IPS DF 6.9 (cell line): ENCODE results near the gene FOXO1.

Experiments
- DNase-seq: peaks from one replicate; pipeline ENCODE4 v3.0.0-alpha.2; 2013; ENCODE audit warnings: low read depth, low spot score
- H3K27ac ChIP-seq: one replicate; pipeline ENCODE4 v1.5.1; 2013; ENCODE audit warnings: low read length, control low read depth
- H3K27me3 ChIP-seq: 2 replicates; pipeline ENCODE4 v1.6.1; 2013; ENCODE audit warnings: mild to moderate bottlenecking, low read length; ENCODE audit not compliant: control insufficient read depth, insufficient read depth
- H3K36me3 ChIP-seq: 2 replicates; pipeline ENCODE4 v1.6.1; 2013; ENCODE audit warnings: low read length; ENCODE audit not compliant: control insufficient read depth, insufficient read depth
- H3K4me1 ChIP-seq: 2 replicates; pipeline ENCODE4 v1.6.1; 2013; ENCODE audit warnings: low read length; ENCODE audit not compliant: control insufficient read depth, insufficient read depth
- H3K4me3 ChIP-seq: 2 replicates; pipeline ENCODE4 v1.5.1; 2013; ENCODE audit warnings: mild to moderate bottlenecking, low read length
- H3K9me3 ChIP-seq: 2 replicates; pipeline ENCODE4 v1.6.1; 2013; ENCODE audit warnings: low read length, inconsistent platforms; ENCODE audit not compliant: control insufficient read depth, insufficient read depth
- WGBS: extraction: QIAGEN DNeasy Blood & Tissue Kit; methylation state at CpG from one replicate; pipeline ENCODE4 v1.1.7; 2013; ENCODE audit warnings: mixed read lengths, missing lambda C conversion rate; ENCODE audit not compliant: insufficient read length, insufficient coverage; 5-methylcytosine and 5-hydroxymethylcytosine counted together

Gene FOXO1

DNA sequence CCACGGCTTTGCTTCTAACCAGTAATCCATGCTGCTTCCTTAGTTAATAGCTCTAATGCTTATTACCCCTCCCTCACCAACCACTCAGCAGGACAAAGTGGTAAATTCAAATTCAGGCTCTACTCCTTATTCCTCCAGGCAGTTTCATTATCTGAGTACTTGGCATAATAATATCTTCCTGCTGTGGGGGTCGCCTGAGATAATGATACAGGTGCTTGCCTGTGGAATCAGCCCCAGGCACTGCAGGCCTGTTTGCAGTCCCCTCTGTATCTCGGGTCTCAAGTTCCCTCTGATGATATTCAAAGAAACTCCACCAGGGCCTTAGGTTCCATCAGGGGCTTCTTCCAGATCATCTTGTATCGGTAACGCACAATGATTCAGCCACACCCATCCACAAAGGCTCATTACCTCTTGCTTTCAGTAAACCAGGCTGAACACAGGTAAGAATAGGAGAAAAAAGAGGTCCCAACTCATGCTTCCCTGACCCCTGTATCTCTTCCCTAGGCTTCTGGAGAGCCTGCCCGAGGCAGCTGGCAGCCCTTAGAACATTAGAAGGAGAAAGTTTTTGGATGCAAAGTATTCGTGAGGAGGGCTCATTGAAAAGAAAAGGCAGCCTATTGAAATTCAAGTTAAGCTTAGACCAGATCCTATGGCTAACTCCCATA is 14.3 kb upstream of the FOXO1 start:
- no peaks in the 10 kb centered on the region for H3K9me3 ChIP-seq
- DNase-seq, result no peak
- peak overlapping the region; percentile 71 for H3K27ac ChIP-seq
- WGBS, result no CpG with 5 or more reads among the region's 7 CpGs
- H3K36me3 ChIP-seq, result no peaks in the 10 kb centered on the region
- no peak overlapping the region; the same call in 1 of the 2 replicates for H3K4me3 ChIP-seq
- no peaks in the 10 kb centered on the region for H3K27me3 ChIP-seq
- H3K4me1 ChIP-seq, result peaks cover 5% of the 10 kb centered on the region; the same call in 1 of the 2 replicates

DNA sequence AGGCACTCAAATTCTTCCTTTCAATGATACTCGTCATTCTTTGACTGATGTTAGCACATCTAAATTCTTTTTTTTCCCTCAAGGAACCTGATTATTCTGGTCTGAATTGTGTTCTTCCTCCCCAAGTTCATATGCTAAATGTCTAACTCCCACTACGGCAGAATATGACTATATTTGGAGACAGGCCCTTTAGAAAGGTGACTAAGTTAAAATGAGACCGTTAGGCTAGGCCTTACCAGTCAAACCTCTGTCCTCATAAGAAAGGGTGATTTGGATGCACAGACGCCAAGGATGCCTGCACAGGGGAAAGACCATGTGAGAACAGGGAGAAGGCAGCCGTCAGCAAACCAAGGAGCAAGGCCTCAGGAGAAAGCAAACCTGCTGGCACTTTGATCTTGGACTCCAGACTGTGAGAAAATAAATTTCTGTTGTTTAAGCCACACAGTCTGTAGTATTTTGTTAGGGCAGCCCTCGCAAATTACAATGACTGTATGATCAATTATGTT is 13.1 kb upstream of the FOXO1 start:
- H3K27ac ChIP-seq, result no peak overlapping the region
- H3K9me3 ChIP-seq, result no peaks in the 10 kb centered on the region
- no peak overlapping the region for H3K4me3 ChIP-seq
- H3K4me1 ChIP-seq, result peaks cover 5% of the 10 kb centered on the region; the same call in 1 of the 2 replicates
- H3K36me3 ChIP-seq, result no peaks in the 10 kb centered on the region
- no peaks in the 10 kb centered on the region for H3K27me3 ChIP-seq
- DNase-seq, result no peak
- no CpG with 5 or more reads among the region's 6 CpGs for WGBS

DNA sequence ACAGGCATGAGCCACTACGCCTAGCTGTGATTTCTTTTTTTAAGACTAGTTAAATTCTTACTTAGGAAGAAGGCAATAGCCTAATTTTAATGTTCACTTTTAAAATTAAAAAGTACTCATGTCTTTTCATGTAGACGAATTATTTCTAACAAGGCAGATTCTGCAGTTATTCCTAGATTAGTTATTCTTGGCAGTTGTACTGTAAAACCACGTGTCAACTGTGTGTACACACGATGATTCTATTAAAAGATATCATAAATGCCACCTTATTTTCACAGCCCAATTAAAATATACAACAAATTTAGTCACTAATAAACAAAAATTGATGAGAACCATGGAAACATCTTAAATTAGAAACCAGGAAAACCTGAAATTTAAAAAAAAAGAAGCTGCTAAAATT is 10.6 kb upstream of the FOXO1 start:
- no peaks in the 10 kb centered on the region for H3K36me3 ChIP-seq
- no CpG with 5 or more reads among the region's 4 CpGs for WGBS
- no peak overlapping the region for H3K4me3 ChIP-seq
- H3K4me1 ChIP-seq, result peaks cover 5% of the 10 kb centered on the region
- DNase-seq, result no peak
- no peaks in the 10 kb centered on the region for H3K27me3 ChIP-seq
- no peaks in the 10 kb centered on the region for H3K9me3 ChIP-seq
- H3K27ac ChIP-seq, result no peak overlapping the region

DNA sequence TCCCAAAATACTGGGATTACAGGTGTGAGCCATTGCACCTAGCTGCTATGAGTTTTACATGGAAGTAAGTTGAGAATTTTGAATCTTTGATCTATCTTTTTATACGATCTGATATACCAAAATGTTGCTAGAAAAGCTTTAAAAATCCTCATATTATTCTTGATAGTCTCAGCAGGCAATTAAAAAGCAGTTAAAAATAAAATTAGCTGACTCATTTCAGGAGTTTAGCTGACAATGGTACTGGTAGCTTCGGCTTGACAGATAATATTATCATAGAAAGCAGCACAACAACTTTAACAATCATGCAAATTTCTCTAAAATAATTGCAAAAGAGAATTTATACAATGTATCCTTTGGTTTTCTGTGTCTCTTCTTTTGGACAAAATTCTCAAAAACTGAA is 9.6 kb upstream of the FOXO1 start:
- WGBS, result no CpG with 5 or more reads among the region's 2 CpGs
- H3K36me3 ChIP-seq, result no peaks in the 10 kb centered on the region
- H3K9me3 ChIP-seq, result no peaks in the 10 kb centered on the region
- DNase-seq, result no peak
- H3K27me3 ChIP-seq, result no peaks in the 10 kb centered on the region
- H3K27ac ChIP-seq, result no peak overlapping the region
- H3K4me3 ChIP-seq, result no peak overlapping the region
- peaks cover 2% of the 10 kb centered on the region for H3K4me1 ChIP-seq

DNA sequence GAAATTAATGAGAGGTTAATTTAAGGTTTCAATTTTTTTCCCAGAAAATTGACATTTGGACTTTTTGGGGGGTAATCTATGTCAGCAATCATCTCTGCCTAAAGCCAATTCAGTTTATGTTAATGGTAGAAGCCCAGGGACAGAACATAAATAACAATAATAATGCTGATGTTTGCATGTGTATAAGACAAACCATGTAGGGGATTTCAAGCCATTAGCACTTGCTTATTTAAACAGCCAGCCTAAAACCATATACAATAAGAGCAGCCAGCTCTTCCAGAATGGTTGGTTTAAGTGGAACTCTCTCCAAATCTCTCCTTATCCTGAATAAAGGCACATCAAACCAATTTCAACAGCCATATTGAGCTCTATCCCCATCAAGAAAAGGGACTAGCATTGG is 7.0 kb upstream of the FOXO1 start:
- H3K4me3 ChIP-seq, result no peak overlapping the region
- DNase-seq, result no peak
- no peaks in the 10 kb centered on the region for H3K9me3 ChIP-seq
- H3K4me1 ChIP-seq, result peaks cover under 1% of the 10 kb centered on the region; the same call in 1 of the 2 replicates
- H3K36me3 ChIP-seq, result no peaks in the 10 kb centered on the region
- peak overlapping the region; percentile 44 for H3K27ac ChIP-seq
- no peaks in the 10 kb centered on the region for H3K27me3 ChIP-seq

DNA sequence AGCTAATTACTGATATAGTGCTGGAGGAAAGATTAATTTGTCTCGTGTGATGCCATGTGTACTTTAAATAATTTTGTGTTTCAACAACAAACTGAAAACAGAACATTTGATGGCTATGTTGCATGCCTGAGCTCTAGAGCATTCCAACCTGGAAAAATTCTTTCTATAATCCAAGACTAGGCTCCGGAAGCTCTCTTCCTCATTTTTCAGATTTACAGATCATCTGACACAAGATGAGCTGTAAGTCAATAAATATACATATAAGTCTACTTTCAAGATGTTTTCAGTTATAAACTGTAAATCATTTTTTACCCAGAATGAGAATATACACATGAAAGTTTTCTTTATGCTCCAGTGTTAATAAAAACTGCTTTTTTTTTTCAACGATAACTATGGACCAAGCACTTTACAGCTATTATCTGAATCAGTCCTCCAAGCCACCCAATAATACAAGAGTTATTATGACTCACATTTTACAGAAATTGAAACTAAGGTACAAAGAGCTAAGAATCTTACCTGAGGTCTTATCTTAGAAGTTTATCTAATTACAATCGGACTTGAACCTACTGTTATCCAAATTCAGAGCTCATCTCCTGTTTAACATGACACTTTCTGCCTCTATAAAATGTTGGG is 6.4 kb upstream of the FOXO1 start:
- H3K4me1 ChIP-seq, result peaks cover 1% of the 10 kb centered on the region; the same call in 1 of the 2 replicates
- H3K36me3 ChIP-seq, result no peaks in the 10 kb centered on the region
- H3K4me3 ChIP-seq, result no peak overlapping the region
- peak overlapping the region; percentile 44 for H3K27ac ChIP-seq
- DNase-seq, result no peak
- no CpG with 5 or more reads among the region's 4 CpGs for WGBS
- H3K9me3 ChIP-seq, result no peaks in the 10 kb centered on the region
- no peaks in the 10 kb centered on the region for H3K27me3 ChIP-seq

DNA sequence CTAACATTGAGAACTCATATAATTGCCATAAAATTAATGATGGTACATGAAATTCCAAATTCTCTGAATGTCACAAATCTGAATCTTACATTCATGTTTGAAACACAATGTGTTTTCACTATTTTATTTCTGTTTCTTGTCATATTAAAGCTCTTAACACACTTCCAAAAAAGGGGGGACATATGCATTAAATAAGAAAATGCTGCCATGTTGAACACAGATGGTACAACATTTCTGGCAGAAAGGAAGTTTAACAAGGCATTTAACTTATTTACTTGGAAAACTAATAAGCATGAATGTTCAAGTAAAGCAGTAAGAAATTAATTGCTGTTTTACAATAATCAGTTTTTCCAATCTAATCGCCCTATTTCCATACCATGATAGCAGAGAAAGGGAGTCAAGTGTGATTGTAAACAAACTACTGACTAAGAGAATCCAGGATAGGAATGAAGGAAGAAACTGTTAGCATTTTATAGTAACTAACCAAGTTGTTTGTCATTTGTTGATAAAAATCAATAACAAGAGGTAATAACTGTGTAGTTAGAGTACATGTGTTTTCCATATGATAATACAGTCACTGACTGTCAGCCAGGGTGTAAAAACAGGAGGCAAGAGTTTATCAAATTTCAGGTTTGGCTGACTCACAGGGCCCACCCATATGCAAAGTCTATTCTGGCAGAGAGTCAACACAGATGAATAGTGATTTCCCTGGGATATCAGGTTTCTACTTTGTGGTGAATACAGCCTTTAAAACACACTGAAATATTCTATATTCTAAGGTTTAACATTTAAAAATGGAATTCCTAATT is 5.7 kb upstream of the FOXO1 start:
- H3K4me1 ChIP-seq, result peaks cover 3% of the 10 kb centered on the region
- no CpG with 5 or more reads among the region's 1 CpG for WGBS
- no peaks in the 10 kb centered on the region for H3K36me3 ChIP-seq
- no peak overlapping the region for H3K4me3 ChIP-seq
- H3K27me3 ChIP-seq, result no peaks in the 10 kb centered on the region
- no peaks in the 10 kb centered on the region for H3K9me3 ChIP-seq
- no peak overlapping the region for H3K27ac ChIP-seq
- no peak for DNase-seq

DNA sequence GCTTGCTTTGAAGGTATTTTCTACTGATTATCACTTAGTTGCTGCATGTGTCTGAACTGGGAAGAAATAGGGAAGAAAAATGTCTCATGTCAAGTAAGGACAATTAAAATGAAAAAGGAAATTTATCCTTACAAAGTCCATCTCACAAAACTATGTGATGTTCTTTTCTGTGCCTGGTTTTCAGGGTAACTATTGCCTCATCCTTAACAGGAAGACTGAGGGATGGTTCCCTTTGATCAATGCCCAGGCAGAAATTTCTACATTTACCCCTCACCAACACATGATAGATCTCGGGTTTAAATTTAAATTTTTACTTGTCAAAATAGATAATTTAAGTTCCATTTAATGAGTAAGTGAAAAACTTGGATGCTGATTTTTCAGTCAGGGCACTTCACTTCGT is 3.9 kb upstream of the FOXO1 start:
- Histone ChIP-seq H3K4me1 (peaks cover 3% of the 10 kb centered on the region), H3K27me3 (no peaks in the 10 kb centered on the region), H3K27ac (no peak overlapping the region), H3K36me3 (no peaks in the 10 kb centered on the region), H3K4me3 (no peak overlapping the region), H3K9me3 (no peaks in the 10 kb centered on the region)
- WGBS, result no CpG with 5 or more reads among the region's 2 CpGs
- no peak for DNase-seq

DNA sequence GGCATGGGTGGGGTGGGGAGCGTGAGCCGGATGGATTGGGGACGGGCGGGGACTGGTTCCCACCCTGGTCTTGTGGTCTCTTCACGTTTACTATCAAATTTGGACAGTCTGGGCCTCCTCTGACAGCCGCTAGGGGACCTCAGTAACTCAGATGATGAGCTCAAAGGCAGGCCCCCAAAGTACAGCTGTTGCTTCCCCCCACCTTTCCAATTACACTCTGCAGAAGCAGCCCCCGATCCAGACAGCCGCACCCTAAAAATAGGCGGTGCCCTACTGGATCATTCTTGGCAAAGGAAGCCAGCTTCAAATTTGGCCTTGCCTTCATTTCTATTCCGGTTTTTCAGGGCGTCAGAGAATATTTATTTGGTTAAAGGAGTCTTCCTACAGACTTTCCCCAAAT is 1.9 kb upstream of the FOXO1 start:
- H3K27me3 ChIP-seq, result no peaks in the 10 kb centered on the region
- no peaks in the 10 kb centered on the region for H3K9me3 ChIP-seq
- no peaks in the 10 kb centered on the region for H3K36me3 ChIP-seq
- WGBS, result no CpG with 5 or more reads among the region's 11 CpGs
- no peak for DNase-seq
- H3K4me3 ChIP-seq, result no peak overlapping the region
- H3K27ac ChIP-seq, result no peak overlapping the region
- H3K4me1 ChIP-seq, result peaks cover 3% of the 10 kb centered on the region; the same call in 1 of the 2 replicates

DNA sequence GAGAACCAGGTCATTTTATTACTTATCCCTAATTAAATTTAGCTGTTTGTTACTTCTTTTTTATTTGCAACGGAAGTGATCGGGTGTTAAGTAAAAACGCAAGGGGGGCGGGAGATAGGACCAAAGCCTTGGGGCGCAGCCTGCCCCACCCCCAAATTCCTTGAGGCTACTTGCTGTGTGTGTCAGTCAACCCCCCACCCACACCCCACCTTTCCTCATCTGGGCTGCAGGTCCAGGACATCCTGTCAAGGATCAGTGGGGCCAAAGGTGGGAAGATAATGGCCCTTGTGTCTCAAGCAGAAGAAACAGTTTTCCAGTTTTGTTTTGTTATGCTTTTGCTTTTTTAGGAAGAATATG is 1.2 kb upstream of the FOXO1 start:
- WGBS, result no CpG with 5 or more reads among the region's 5 CpGs
- peaks cover 3% of the 10 kb centered on the region; the same call in 1 of the 2 replicates for H3K4me1 ChIP-seq
- H3K27ac ChIP-seq, result no peak overlapping the region
- no peaks in the 10 kb centered on the region for H3K36me3 ChIP-seq
- no peak for DNase-seq
- no peaks in the 10 kb centered on the region for H3K9me3 ChIP-seq
- H3K27me3 ChIP-seq, result no peaks in the 10 kb centered on the region
- H3K4me3 ChIP-seq, result peak overlapping the region; percentile 88; the same call in 1 of the 2 replicates
